Breast epithelium (tissue), 3 donors: ENCODE measurements around the gene FRMD5.
"Not testable (repeated sequence)": the region's sequence is repeated elsewhere in the genome, so short reads cannot be mapped to it uniquely, and the experiment has no call there.

Experiments
- POLR2A ChIP-seq: fragments of 450-650 bp; IDR thresholded peaks from one replicate; pipeline ENCODE4 v1.6.1; 2016; ENCODE audit warnings: antibody characterized with exemption, mild to moderate bottlenecking, moderate library complexity
- POLR2AphosphoS5 ChIP-seq, 3 donors: sonication (generic); formaldehyde crosslinking; IDR thresholded peaks; one replicate each; pipeline ENCODE4 v1.6.1; 2017; ENCODE audit warnings: antibody characterized with exemption in 3 of 3
- TF ChIP-seq, protein P1 (sequence below), 3 donors: fragments of 450-650 bp; IDR thresholded peaks; one replicate each; pipeline ENCODE4 v1.5.1; 2016 to 2017; ENCODE audit warnings: antibody characterized with exemption in 3 of 3, mild to moderate bottlenecking in 3 of 3, moderate library complexity in 3 of 3

DNA sequence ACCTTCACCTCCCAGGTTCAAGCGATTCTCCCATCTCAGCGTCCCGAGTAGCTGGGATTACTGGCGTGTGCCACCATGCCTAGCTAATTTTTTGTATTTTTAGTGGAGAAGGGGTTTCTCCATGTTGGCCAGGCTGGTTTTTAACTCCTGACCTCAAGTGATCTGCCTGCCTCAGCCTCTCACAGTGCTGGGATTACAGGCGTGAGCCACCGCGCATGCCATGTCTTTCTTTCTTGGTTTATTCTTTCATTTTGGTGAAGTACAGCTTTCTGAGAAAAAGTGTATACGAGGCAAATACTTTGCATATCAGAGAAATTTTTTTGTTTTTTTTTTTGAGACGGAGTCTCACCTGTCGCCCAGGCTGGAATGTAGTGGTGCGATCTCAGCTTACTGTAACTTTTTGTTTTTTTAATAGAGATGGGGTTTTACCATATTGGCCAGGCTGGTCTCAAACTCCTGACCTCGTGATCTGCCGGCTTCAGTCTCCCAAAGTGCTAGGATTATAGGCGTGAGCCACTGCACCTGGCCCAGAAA lies 363.5 kb downstream of the FRMD5 start:
- TF ChIP-seq POLR2A; POLR2AphosphoS5 (IDR thresholded peaks at IDR 0.05): not testable (repeated sequence)
- TF ChIP-seq, protein P1, sequence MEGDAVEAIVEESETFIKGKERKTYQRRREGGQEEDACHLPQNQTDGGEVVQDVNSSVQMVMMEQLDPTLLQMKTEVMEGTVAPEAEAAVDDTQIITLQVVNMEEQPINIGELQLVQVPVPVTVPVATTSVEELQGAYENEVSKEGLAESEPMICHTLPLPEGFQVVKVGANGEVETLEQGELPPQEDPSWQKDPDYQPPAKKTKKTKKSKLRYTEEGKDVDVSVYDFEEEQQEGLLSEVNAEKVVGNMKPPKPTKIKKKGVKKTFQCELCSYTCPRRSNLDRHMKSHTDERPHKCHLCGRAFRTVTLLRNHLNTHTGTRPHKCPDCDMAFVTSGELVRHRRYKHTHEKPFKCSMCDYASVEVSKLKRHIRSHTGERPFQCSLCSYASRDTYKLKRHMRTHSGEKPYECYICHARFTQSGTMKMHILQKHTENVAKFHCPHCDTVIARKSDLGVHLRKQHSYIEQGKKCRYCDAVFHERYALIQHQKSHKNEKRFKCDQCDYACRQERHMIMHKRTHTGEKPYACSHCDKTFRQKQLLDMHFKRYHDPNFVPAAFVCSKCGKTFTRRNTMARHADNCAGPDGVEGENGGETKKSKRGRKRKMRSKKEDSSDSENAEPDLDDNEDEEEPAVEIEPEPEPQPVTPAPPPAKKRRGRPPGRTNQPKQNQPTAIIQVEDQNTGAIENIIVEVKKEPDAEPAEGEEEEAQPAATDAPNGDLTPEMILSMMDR (IDR thresholded peaks at IDR 0.05), result not testable (repeated sequence)
